Measurements from ENCODE around the gene VGLL4. TPM values are rescaled to one million over a fixed set of nuclear protein-coding genes. Genes with fewer than 3 reads are reported as not detected.

The VGLL4 gene
- total RNA-seq, 1 experiment from 2014 or later: 46.3 TPM

DNA sequence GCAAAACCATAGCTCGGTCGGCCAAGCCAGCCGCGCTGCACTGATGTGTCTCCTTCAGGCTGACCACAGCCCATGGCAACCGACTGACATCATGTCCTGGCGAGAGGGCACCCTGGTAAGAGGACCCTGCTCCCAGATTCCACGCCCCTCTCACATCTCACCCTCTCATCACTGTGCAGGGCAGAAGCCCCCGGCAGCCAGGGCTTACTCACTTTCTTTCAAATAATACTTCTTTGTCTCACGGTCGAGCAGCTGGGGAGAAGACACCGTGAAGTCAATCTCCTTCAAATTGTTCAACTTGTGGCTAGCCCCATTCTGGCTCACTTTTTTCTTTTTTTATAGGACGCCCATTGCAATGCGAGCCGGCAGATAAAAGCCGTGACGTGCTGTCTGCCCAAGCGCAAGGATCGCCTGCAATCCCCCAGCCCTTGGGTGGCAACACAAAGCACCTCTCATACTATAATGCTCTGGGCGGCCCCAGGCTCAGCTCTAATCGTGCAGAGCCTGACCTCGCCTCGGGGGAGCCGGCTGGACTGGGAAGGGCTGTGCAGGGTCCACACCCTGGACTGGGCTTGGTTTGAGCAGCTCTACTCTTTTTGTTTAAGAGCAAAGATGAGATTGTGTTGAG, 33.6 kb downstream of the VGLL4 start:
- ChIA-PET CTCF (no interaction called here), POLR2A (ENCODE audit: unreplicated experiment) (no interaction called here)
- Histone ChIP-seq H3F3A (ENCODE audit: low read length, unreplicated experiment) (no peaks in the 10 kb centered on the region), H3K4me1 (ENCODE audit: insufficient read depth, low read length) (no peaks in the 10 kb centered on the region), H3K9me3 (ENCODE audit: low read length) (no peaks in the 10 kb centered on the region), H3K9ac (ENCODE audit: low read length) (no peak overlapping the region), H3K4me3 (ENCODE audit: low read length) (no peak overlapping the region), H2AFZ (ENCODE audit: low read length) (no peak overlapping the region), H3K9me2 (replicated peaks; ENCODE audit: low read length) (no peaks in the 10 kb centered on the region), H3K36me3 (ENCODE audit: low read depth, low read length) (no peaks in the 10 kb centered on the region; the same call in 1 of the 2 replicates), H4K20me1 (ENCODE audit: low read length) (peaks cover 31% of the 10 kb centered on the region), H3K27me3 (ENCODE audit: low read length) (no peaks in the 10 kb centered on the region), H3K4me2 (ENCODE audit: low read length) (no peak overlapping the region), H3K27ac (ENCODE audit: low read length) (no peak overlapping the region), H3K79me2 (ENCODE audit: low read length) (peaks cover 100% of the 10 kb centered on the region)
- no TSS peak for BruUV-seq (replicated peaks)
- no peak for TF ChIP-seq EZH2phosphoT487 (IDR thresholded peaks at IDR 0.05; ENCODE audit: borderline replicate concordance, low read length)
- no peak for TF ChIP-seq EZH2 (IDR thresholded peaks at IDR 0.05; ENCODE audit: low read length, unreplicated experiment)
- TF ChIP-seq, protein P1, sequence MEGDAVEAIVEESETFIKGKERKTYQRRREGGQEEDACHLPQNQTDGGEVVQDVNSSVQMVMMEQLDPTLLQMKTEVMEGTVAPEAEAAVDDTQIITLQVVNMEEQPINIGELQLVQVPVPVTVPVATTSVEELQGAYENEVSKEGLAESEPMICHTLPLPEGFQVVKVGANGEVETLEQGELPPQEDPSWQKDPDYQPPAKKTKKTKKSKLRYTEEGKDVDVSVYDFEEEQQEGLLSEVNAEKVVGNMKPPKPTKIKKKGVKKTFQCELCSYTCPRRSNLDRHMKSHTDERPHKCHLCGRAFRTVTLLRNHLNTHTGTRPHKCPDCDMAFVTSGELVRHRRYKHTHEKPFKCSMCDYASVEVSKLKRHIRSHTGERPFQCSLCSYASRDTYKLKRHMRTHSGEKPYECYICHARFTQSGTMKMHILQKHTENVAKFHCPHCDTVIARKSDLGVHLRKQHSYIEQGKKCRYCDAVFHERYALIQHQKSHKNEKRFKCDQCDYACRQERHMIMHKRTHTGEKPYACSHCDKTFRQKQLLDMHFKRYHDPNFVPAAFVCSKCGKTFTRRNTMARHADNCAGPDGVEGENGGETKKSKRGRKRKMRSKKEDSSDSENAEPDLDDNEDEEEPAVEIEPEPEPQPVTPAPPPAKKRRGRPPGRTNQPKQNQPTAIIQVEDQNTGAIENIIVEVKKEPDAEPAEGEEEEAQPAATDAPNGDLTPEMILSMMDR (conservative IDR thresholded peaks at IDR 0.05; ENCODE audit: low read depth, low read length): no peak
- DNase-seq (no peak), ATAC-seq (no peak)
- intact Hi-C loops (cut with micrococcal nuclease): no loop called here

GRCh38 chr3:11609481-11609880, 34.2 kb downstream of the VGLL4 start:
- Histone ChIP-seq H3K9me3 (ENCODE audit: low read length) (no peaks in the 10 kb centered on the region), H3K27me3 (ENCODE audit: low read length) (no peaks in the 10 kb centered on the region), H3K4me1 (ENCODE audit: insufficient read depth, low read length) (no peaks in the 10 kb centered on the region), H3K4me2 (ENCODE audit: low read length) (no peak overlapping the region), H3K36me3 (ENCODE audit: low read depth, low read length) (no peaks in the 10 kb centered on the region; the same call in 1 of the 2 replicates), H4K20me1 (ENCODE audit: low read length) (peaks cover 30% of the 10 kb centered on the region), H3K79me2 (ENCODE audit: low read length) (peaks cover 97% of the 10 kb centered on the region), H3K9me2 (replicated peaks; ENCODE audit: low read length) (no peaks in the 10 kb centered on the region), H3F3A (ENCODE audit: low read length, unreplicated experiment) (no peaks in the 10 kb centered on the region), H3K9ac (ENCODE audit: low read length) (no peak overlapping the region), H3K27ac (ENCODE audit: low read length) (no peak overlapping the region), H2AFZ (ENCODE audit: low read length) (no peak overlapping the region), H3K4me3 (ENCODE audit: low read length) (no peak overlapping the region)
- ATAC-seq (no peak), DNase-seq (no peak)
- TF ChIP-seq EZH2 (IDR thresholded peaks at IDR 0.05; ENCODE audit: low read length, unreplicated experiment): no peak
- TF ChIP-seq, protein P1 (conservative IDR thresholded peaks at IDR 0.05; ENCODE audit: low read depth, low read length): no peak
- TF ChIP-seq EZH2phosphoT487 (IDR thresholded peaks at IDR 0.05; ENCODE audit: borderline replicate concordance, low read length): no peak
- intact Hi-C loops (cut with micrococcal nuclease): no loop called here
- no TSS peak for BruUV-seq (replicated peaks)
- ChIA-PET CTCF (no interaction called here), POLR2A (ENCODE audit: unreplicated experiment) (no interaction called here)

DNA sequence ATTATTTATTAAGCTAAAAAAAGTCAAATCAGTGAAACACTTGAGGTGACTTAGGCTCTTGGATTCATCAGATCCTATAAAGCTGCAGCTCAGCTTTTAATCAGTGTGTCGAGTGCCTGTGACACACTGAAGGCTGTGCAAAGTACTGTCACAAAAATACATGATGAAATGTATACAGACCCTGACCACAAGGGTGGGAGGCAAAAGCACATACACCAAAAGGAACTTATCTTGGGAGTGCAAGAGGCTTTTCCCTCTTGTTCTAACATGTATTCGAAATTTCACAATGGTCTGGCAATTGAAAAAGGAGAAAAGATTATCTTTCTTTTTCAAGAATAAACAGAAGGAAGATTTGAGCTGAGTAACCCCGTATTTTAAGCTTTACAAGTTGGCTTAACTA, 35.9 kb downstream of the VGLL4 start:
- ATAC-seq (0 out of 2 replicates have a peak, but pooled peaks have one; percentile 29), DNase-seq (no peak)
- intact Hi-C loops (cut with micrococcal nuclease): no loop called here
- TF ChIP-seq EZH2 (IDR thresholded peaks at IDR 0.05; ENCODE audit: low read length, unreplicated experiment) (no peak), EZH2phosphoT487 (IDR thresholded peaks at IDR 0.05; ENCODE audit: borderline replicate concordance, low read length) (no peak)
- TF ChIP-seq, protein P1 (conservative IDR thresholded peaks at IDR 0.05; ENCODE audit: low read depth, low read length): no peak
- H3F3A ChIP-seq (ENCODE audit: low read length, unreplicated experiment): no peaks in the 10 kb centered on the region
- H3K4me1 ChIP-seq (ENCODE audit: insufficient read depth, low read length): peaks cover 12% of the 10 kb centered on the region
- peaks cover 97% of the 10 kb centered on the region for H3K79me2 ChIP-seq (ENCODE audit: low read length)
- H2AFZ ChIP-seq (ENCODE audit: low read length): no peak overlapping the region
- ChIA-PET POLR2A (ENCODE audit: unreplicated experiment) (interaction anchor here (0.7 kb wide), 2 partner anchors 37 to 154 kb away, joined by 3 read pairs; no protein-coding TSS in a partner anchor), CTCF (no interaction called here)
- BruUV-seq (replicated peaks): no TSS peak
- H3K36me3 ChIP-seq (ENCODE audit: low read depth, low read length): peaks cover 2% of the 10 kb centered on the region; the same call in 1 of the 2 replicates
- H3K27ac ChIP-seq (ENCODE audit: low read length): no peak overlapping the region
- no peak overlapping the region for H3K4me3 ChIP-seq (ENCODE audit: low read length)
- peaks cover 25% of the 10 kb centered on the region for H4K20me1 ChIP-seq (ENCODE audit: low read length)
- H3K9me2 ChIP-seq (replicated peaks; ENCODE audit: low read length): no peaks in the 10 kb centered on the region
- H3K27me3 ChIP-seq (ENCODE audit: low read length): no peaks in the 10 kb centered on the region
- H3K4me2 ChIP-seq (ENCODE audit: low read length): no peak overlapping the region
- H3K9ac ChIP-seq (ENCODE audit: low read length): no peak overlapping the region
- H3K9me3 ChIP-seq (ENCODE audit: low read length): no peaks in the 10 kb centered on the region

Data from PC-3 (cell line).